Measurements from ENCODE around the gene FOXP2.
"Not testable (repeated sequence)": the region's sequence is repeated elsewhere in the genome, so short reads cannot be mapped to it uniquely, and the experiment has no call there.

The FOXP2 gene

DNA sequence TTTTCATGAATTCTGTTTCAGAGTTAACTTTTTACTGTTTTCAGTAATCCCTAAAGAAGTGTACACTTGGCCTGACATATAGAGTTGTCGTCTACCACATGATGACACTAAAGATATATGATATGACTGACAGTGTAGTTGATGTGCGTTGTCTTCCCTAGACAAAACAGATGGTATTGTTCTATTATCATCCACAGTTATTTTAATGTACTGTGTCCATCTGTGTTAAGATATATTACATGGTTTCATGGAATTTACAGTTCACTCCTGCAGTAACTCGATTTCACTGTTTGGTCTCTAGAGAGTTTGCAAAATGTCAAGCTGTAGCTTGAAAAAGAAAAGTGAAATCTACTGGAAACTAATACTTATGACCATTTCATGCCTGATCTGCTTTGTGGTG, 18.1 kb downstream of the FOXP2 start:
- TF ChIP-seq CTCF (IDR thresholded peaks at IDR 0.05; ENCODE audit: low read depth, low read length), result no peak
- in situ Hi-C loops (cut with HindIII; ENCODE audit: low sequenced_read_pairs), result no loop called here
- H3K4me3 ChIP-seq (ENCODE audit: low read depth, low read length), result no peak overlapping the region
- no peak for DNase-seq (ENCODE audit: low read depth, low spot score)

GRCh38 chr7:114439581-114439980, 25.0 kb downstream of the FOXP2 start:
- no peak for DNase-seq (ENCODE audit: low read depth, low spot score)
- no peak overlapping the region for H3K4me3 ChIP-seq (ENCODE audit: low read depth, low read length)
- no peak for TF ChIP-seq CTCF (IDR thresholded peaks at IDR 0.05; ENCODE audit: low read depth, low read length)
- in situ Hi-C loops (cut with HindIII; ENCODE audit: low sequenced_read_pairs), result no loop called here

- in situ Hi-C loops (cut with HindIII; ENCODE audit: low sequenced_read_pairs); H3K4me3 ChIP-seq (ENCODE audit: low read depth, low read length); DNase-seq (ENCODE audit: low read depth, low spot score): not testable (repeated sequence)
Observed at GRCh38 chr7:114440927-114441326, 26.3 kb downstream of the FOXP2 start.

DNA sequence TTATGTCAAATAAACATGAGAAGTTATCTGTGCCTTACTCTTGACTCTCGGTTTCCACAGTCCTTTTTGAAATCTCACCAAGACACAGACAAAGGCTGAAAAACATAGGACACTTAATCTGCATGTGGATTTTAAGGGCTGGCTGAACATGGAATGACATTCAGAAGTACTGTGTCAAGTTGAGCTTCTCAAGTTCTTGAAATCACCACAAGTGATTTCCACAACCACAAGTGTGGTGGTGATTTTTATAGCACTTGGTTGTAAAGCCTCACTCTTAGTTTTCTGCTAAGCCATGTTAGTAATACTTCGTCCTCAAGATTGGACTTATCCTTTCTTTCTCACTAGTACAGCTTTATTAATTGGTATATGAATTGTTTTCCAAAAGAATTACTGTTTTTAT, 29.6 kb downstream of the FOXP2 start:
- no peak overlapping the region for H3K4me3 ChIP-seq (ENCODE audit: low read depth, low read length)
- in situ Hi-C loops (cut with HindIII; ENCODE audit: low sequenced_read_pairs), result no loop called here
- TF ChIP-seq CTCF (IDR thresholded peaks at IDR 0.05; ENCODE audit: low read depth, low read length), result no peak
- no peak for DNase-seq (ENCODE audit: low read depth, low spot score)

DNA sequence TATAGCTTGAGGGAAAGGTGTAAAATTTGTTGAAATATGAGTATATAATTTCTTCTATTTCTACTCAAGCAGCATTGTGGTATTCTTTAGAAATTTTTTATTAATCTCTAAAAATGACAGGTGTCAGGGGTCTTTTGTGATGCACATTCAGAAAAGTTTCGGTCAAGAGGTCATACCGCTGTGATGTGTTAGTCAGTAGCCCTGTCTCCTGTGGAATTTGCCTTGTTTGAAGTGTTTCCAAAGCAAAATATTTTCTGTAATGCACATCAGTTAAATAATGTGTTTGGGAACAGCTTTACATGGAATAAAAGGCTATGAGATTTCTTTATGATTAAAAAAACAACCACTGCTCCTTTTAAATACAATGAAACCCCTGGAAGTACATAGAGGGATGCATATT, 35.8 kb downstream of the FOXP2 start:
- DNase-seq (ENCODE audit: low read depth, low spot score), result no peak
- no peak for TF ChIP-seq CTCF (IDR thresholded peaks at IDR 0.05; ENCODE audit: low read depth, low read length)
- no peak overlapping the region for H3K4me3 ChIP-seq (ENCODE audit: low read depth, low read length)
- in situ Hi-C loops (cut with HindIII; ENCODE audit: low sequenced_read_pairs), result no loop called here

GRCh38 chr7:114459574-114459973, 45.0 kb downstream of the FOXP2 start:
- in situ Hi-C loops (cut with HindIII; ENCODE audit: low sequenced_read_pairs), result no loop called here
- DNase-seq (ENCODE audit: low read depth, low spot score), result no peak
- H3K4me3 ChIP-seq (ENCODE audit: low read depth, low read length), result no peak overlapping the region
- TF ChIP-seq CTCF (IDR thresholded peaks at IDR 0.05; ENCODE audit: low read depth, low read length), result no peak

DNA sequence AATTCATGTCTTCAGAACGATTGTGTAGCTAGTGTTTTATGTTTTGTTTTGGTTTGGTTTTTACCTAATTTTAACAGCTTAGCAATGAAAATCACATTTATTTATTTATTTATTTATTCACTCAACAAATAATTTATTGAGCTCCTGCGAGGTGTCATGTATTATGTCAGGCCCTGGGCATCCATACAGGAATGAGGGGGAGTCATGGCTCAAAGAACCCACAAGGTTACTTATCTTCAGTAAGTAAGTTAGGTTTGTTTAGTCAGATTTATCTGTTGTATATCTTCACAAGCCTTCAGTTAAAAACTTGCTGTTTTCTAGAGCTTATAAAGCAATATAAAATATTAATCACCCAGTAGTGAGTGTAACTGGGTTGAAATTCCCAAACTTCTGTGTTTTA, 45.4 kb downstream of the FOXP2 start:
- H3K4me3 ChIP-seq (ENCODE audit: low read depth, low read length), result no peak overlapping the region
- in situ Hi-C loops (cut with HindIII; ENCODE audit: low sequenced_read_pairs), result no loop called here
- no peak for DNase-seq (ENCODE audit: low read depth, low spot score)
- TF ChIP-seq CTCF (IDR thresholded peaks at IDR 0.05; ENCODE audit: low read depth, low read length), result no peak

All from astrocyte of the spinal cord (primary cell).